Measurements from ENCODE around the gene FSIP1.

The FSIP1 gene

GRCh38 chr15:39783244-39783820 lies 691 bp upstream of the FSIP1 start:
- Histone ChIP-seq H3K4me1 (ENCODE audit: insufficient read depth, low read length) (peaks cover 44% of the 10 kb centered on the region), H3K27me3 (ENCODE audit: insufficient read depth, low read length) (no peaks in the 10 kb centered on the region), H3K4me3 (ENCODE audit: low read length) (peak overlapping the region; percentile 94), H3K27ac (ENCODE audit: low read depth, low read length) (peak overlapping the region; percentile 68), H3K9ac (ENCODE audit: low read depth, low read length) (peak overlapping the region; percentile 93), H3K9me3 (ENCODE audit: insufficient read depth, low read depth, low read length) (no peaks in the 10 kb centered on the region), H3K36me3 (ENCODE audit: insufficient read depth, low read length) (no peaks in the 10 kb centered on the region)
- WGBS = 2% methylated on average over 10 of the region's 10 CpGs

- H3K9ac ChIP-seq (ENCODE audit: low read depth, low read length) = no peak overlapping the region
- peaks cover 40% of the 10 kb centered on the region for H3K4me1 ChIP-seq (ENCODE audit: insufficient read depth, low read length)
- peak overlapping the region; percentile 94 for H3K4me3 ChIP-seq (ENCODE audit: low read length)
- no peaks in the 10 kb centered on the region for H3K27me3 ChIP-seq (ENCODE audit: insufficient read depth, low read length)
- H3K27ac ChIP-seq (ENCODE audit: low read depth, low read length) = no peak overlapping the region
- 82% methylated on average over 2 of the region's 2 CpGs for WGBS
- no peaks in the 10 kb centered on the region for H3K9me3 ChIP-seq (ENCODE audit: insufficient read depth, low read depth, low read length)
- H3K36me3 ChIP-seq (ENCODE audit: insufficient read depth, low read length) = no peaks in the 10 kb centered on the region
Measured at GRCh38 chr15:39781967-39782302, 706 bp downstream of the FSIP1 start.

GRCh38 chr15:39781147-39781966 lies 1.3 kb downstream of the FSIP1 start:
- H3K4me1 ChIP-seq (ENCODE audit: insufficient read depth, low read length) = peaks cover 37% of the 10 kb centered on the region
- H3K9me3 ChIP-seq (ENCODE audit: insufficient read depth, low read depth, low read length) = no peaks in the 10 kb centered on the region
- no peaks in the 10 kb centered on the region for H3K27me3 ChIP-seq (ENCODE audit: insufficient read depth, low read length)
- H3K27ac ChIP-seq (ENCODE audit: low read depth, low read length) = no peak overlapping the region
- no peak overlapping the region for H3K9ac ChIP-seq (ENCODE audit: low read depth, low read length)
- H3K36me3 ChIP-seq (ENCODE audit: insufficient read depth, low read length) = no peaks in the 10 kb centered on the region
- peak overlapping the region; percentile 94 for H3K4me3 ChIP-seq (ENCODE audit: low read length)
- 87% methylated on average over 4 of the region's 4 CpGs for WGBS

- 85% methylated on average over 3 of the region's 3 CpGs for WGBS
- peaks cover 12% of the 10 kb centered on the region for H3K4me1 ChIP-seq (ENCODE audit: insufficient read depth, low read length)
- H3K9me3 ChIP-seq (ENCODE audit: insufficient read depth, low read depth, low read length) = no peaks in the 10 kb centered on the region
Measured at GRCh38 chr15:39778021-39778420, 4.6 kb downstream of the FSIP1 start.

GRCh38 chr15:39777496-39777895 lies 5.1 kb downstream of the FSIP1 start:
- H3K9ac ChIP-seq (ENCODE audit: low read depth, low read length) = no peak overlapping the region
- H3K9me3 ChIP-seq (ENCODE audit: insufficient read depth, low read depth, low read length) = no peaks in the 10 kb centered on the region
- H3K36me3 ChIP-seq (ENCODE audit: insufficient read depth, low read length) = no peaks in the 10 kb centered on the region
- H3K27me3 ChIP-seq (ENCODE audit: insufficient read depth, low read length) = no peaks in the 10 kb centered on the region
- H3K4me3 ChIP-seq (ENCODE audit: low read length) = no peak overlapping the region
- no peak overlapping the region for H3K27ac ChIP-seq (ENCODE audit: low read depth, low read length)
- H3K4me1 ChIP-seq (ENCODE audit: insufficient read depth, low read length) = peaks cover 12% of the 10 kb centered on the region
- WGBS = 89% methylated on average over 4 of the region's 4 CpGs

More at GRCh38 chr15:39778021-39778420, 4.6 kb downstream of the FSIP1 start:
- no peak overlapping the region for H3K9ac ChIP-seq (ENCODE audit: low read depth, low read length)
- no peaks in the 10 kb centered on the region for H3K27me3 ChIP-seq (ENCODE audit: insufficient read depth, low read length)
- H3K4me3 ChIP-seq (ENCODE audit: low read length) = no peak overlapping the region
- H3K36me3 ChIP-seq (ENCODE audit: insufficient read depth, low read length) = no peaks in the 10 kb centered on the region
- H3K27ac ChIP-seq (ENCODE audit: low read depth, low read length) = no peak overlapping the region

GRCh38 chr15:39776068-39776467 lies 6.6 kb downstream of the FSIP1 start:
- Histone ChIP-seq H3K9ac (ENCODE audit: low read depth, low read length) (no peak overlapping the region), H3K4me1 (ENCODE audit: insufficient read depth, low read length) (peaks cover 12% of the 10 kb centered on the region), H3K27me3 (ENCODE audit: insufficient read depth, low read length) (no peaks in the 10 kb centered on the region), H3K27ac (ENCODE audit: low read depth, low read length) (no peak overlapping the region), H3K9me3 (ENCODE audit: insufficient read depth, low read depth, low read length) (no peaks in the 10 kb centered on the region), H3K36me3 (ENCODE audit: insufficient read depth, low read length) (no peaks in the 10 kb centered on the region), H3K4me3 (ENCODE audit: low read length) (no peak overlapping the region)
- 91% methylated on average over 2 of the region's 4 CpGs for WGBS

- WGBS = 97% methylated on average over 3 of the region's 3 CpGs
- H3K27ac ChIP-seq (ENCODE audit: low read depth, low read length) = no peak overlapping the region
- no peak overlapping the region for H3K9ac ChIP-seq (ENCODE audit: low read depth, low read length)
- H3K36me3 ChIP-seq (ENCODE audit: insufficient read depth, low read length) = no peaks in the 10 kb centered on the region
- H3K4me1 ChIP-seq (ENCODE audit: insufficient read depth, low read length) = peaks cover 12% of the 10 kb centered on the region
- no peak overlapping the region for H3K4me3 ChIP-seq (ENCODE audit: low read length)
- no peaks in the 10 kb centered on the region for H3K9me3 ChIP-seq (ENCODE audit: insufficient read depth, low read depth, low read length)
- H3K27me3 ChIP-seq (ENCODE audit: insufficient read depth, low read length) = no peaks in the 10 kb centered on the region
Measured at GRCh38 chr15:39774688-39775267, 7.9 kb downstream of the FSIP1 start.

GRCh38 chr15:39770748-39771689 lies 11.6 kb downstream of the FSIP1 start:
- 87% methylated on average over 8 of the region's 8 CpGs for WGBS
- Histone ChIP-seq H3K36me3 (ENCODE audit: insufficient read depth, low read length) (no peaks in the 10 kb centered on the region), H3K4me1 (ENCODE audit: insufficient read depth, low read length) (no peaks in the 10 kb centered on the region), H3K9me3 (ENCODE audit: insufficient read depth, low read depth, low read length) (no peaks in the 10 kb centered on the region), H3K9ac (ENCODE audit: low read depth, low read length) (no peak overlapping the region), H3K27ac (ENCODE audit: low read depth, low read length) (no peak overlapping the region), H3K4me3 (ENCODE audit: low read length) (no peak overlapping the region), H3K27me3 (ENCODE audit: insufficient read depth, low read length) (no peaks in the 10 kb centered on the region)

GRCh38 chr15:39767921-39768320 lies 14.7 kb downstream of the FSIP1 start:
- WGBS = 91% methylated on average over 5 of the region's 5 CpGs
- Histone ChIP-seq H3K9me3 (ENCODE audit: insufficient read depth, low read depth, low read length) (no peaks in the 10 kb centered on the region), H3K27me3 (ENCODE audit: insufficient read depth, low read length) (no peaks in the 10 kb centered on the region), H3K4me3 (ENCODE audit: low read length) (no peak overlapping the region), H3K27ac (ENCODE audit: low read depth, low read length) (no peak overlapping the region), H3K4me1 (ENCODE audit: insufficient read depth, low read length) (no peaks in the 10 kb centered on the region), H3K9ac (ENCODE audit: low read depth, low read length) (no peak overlapping the region), H3K36me3 (ENCODE audit: insufficient read depth, low read length) (no peaks in the 10 kb centered on the region)

- Histone ChIP-seq H3K27me3 (ENCODE audit: insufficient read depth, low read length) (no peaks in the 10 kb centered on the region), H3K9me3 (ENCODE audit: insufficient read depth, low read depth, low read length) (no peaks in the 10 kb centered on the region), H3K27ac (ENCODE audit: low read depth, low read length) (no peak overlapping the region), H3K36me3 (ENCODE audit: insufficient read depth, low read length) (no peaks in the 10 kb centered on the region), H3K4me1 (ENCODE audit: insufficient read depth, low read length) (no peaks in the 10 kb centered on the region), H3K4me3 (ENCODE audit: low read length) (no peak overlapping the region), H3K9ac (ENCODE audit: low read depth, low read length) (no peak overlapping the region)
- WGBS = 89% methylated on average over 2 of the region's 2 CpGs
Measured at GRCh38 chr15:39761006-39761405, 21.6 kb downstream of the FSIP1 start.
